HG03175 (cell line): ENCODE results near the gene PILRB.
A peak's percentile ranks its signal among the peaks of the same experiment; 100 is the strongest.
"Not testable (repeated sequence)": the region's sequence is repeated elsewhere in the genome, so short reads cannot be mapped to it uniquely, and the experiment has no call there.

Experiments used
- ATAC-seq: cut with Tn5 transposase; IDR thresholded peaks from one replicate; pipeline ENCODE4 v1.9.1; 2021; ENCODE audit warnings: mild to moderate bottlenecking, moderate library complexity; ENCODE audit not compliant: unreplicated experiment

The PILRB gene

DNA sequence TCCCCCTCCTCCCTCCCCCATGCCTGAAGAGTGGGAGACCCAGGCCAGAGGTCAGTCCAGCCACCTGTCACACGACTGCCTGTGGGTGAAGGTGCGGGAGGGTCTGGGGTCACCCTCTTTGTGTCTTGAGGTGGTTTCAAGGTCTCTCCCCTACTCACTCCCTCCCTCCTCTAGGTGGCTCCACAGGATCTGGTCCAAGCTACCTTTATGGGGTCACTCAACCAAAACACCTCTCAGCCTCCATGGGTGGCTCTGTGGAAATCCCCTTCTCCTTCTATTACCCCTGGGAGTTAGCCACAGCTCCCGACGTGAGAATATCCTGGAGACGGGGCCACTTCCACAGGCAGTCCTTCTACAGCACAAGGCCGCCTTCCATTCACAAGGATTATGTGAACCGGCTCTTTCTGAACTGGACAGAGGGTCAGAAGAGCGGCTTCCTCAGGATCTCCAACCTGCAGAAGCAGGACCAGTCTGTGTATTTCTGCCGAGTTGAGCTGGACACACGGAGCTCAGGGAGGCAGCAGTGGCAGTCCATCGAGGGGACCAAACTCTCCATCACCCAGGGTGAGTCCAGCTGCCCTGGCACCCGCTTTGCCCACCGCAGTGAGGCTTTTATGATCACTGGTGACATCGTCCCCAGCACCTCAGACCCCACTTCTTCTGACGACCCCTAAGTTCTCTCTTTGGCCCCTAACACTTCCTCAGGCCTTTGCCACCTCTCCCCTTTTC lies 16.1 kb downstream of the PILRB start:
- ATAC-seq: not testable (repeated sequence)

DNA sequence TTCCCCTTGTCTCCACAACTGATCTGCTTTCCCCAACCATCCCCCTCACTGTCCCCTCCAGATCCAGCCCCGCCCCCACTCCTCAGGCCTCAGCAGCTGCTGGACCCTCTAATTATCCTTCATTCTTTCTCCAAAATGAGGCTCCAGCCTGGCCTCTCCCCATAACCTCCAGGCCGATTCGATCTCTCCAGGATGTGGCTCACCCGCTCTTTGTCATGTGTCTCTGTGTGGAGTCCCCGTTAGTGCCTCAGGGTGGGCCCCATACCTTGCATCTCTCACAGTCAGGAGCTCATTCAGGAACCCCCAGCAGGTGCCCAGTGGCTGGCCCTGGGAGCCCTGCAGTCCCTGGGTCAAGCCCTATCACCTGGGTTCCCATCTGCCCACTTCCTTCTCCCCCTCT lies 16.7 kb downstream of the PILRB start:
- ATAC-seq: no peak

DNA sequence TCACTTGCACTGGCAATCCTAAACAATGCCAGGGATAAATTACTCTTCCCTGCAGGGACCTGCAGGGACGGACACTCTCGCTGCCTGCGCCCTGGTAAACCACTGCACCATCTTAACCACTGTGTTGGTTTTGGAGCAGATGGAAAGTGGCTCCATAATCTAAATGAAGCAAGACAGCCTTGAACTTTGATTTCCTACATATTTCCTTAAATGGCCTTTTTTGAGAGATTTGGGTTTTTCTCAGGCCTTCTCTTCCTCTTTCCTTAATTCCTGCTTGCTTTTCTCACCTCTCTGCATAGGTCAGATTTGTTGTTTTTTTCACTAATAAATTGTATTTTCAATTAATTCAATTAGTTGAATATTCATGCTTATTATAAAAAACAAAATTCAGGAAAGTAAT lies 18.1 kb downstream of the PILRB start:
- ATAC-seq: no peak

DNA sequence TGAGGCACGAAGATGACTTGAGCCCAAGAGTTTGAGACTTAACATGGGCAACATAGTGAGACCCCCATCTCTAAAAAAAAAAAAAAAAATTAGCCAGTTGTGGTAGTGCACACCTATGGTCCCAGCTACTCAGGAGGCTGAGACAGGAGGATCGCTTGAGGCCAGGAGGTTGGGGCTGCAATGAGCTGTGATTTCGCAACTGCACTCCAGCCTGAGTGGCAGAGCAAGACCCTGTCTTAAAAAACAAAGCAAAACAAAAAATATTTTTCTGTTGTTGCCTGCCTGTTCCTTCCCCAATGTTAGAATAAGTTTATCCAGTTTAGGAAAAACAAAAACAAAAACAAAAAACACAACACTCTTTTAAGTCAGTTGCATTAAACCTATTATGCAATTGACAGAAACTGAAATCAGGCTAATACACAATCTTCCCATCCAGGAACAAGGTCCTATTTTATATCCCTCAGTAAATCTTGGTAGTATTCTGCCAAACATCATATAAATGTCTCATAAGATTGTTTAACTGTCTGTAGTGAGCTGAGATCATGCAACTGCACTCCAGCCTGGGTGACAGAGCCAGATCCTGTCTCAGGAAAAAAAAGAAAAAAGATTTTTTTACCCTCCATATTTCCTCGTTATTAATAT lies 20.3 kb downstream of the PILRB start:
- no peak for ATAC-seq

DNA sequence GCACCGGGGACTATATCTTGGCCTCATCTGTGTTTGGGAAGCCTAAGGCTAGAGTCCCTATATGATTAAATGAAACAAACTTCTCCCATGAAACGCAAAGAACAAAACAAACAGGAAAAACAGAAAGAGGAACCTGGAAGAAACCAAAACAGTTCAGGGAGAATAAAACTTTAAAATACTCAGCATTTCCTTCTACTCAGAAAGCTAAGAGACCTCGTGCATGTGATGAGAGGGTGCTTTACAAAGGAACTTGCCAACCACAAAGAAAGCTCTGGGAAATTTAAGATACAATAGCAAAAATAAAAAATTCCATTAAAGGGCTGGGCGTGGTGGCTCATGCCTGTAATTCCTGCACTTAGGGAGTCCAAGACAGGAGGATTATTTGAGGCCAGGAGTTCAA lies 22.3 kb downstream of the PILRB start:
- no peak for ATAC-seq

DNA sequence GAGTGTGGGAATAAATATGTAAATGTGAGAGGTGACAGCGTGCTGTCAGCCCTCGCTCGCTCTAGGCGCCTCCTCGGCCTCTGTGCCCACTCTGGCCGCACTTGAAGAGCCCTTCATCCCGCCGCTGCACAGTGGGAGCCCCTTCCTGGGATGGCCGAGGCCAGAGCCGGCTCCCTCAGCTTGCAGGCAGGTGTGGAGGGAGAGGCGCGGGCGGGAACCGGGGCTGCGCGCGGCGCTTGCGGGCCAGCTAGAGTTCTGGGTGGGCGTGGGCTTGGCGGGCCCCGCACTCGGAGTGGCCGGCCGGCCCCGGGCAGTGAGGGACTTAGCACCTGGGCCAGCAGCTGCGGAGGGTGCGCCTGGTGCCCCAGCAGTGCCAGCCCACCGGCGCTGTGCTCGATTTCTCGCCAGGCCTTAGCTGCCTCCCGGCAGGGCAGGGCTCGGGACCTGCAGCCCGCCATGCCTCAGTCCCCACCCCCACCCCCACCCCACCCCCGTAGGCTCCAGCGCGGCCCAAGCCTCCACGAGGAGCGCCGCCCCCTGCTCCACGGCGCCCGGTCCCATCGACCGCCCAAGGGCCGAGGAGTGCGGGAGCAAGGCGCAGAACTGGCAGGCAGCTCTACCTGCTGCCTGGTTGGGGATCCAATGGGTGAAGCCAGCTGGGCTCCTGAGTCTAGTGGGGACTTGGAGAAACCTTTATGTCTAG lies 23.8 kb downstream of the PILRB start:
- ATAC-seq: not testable (repeated sequence)

DNA sequence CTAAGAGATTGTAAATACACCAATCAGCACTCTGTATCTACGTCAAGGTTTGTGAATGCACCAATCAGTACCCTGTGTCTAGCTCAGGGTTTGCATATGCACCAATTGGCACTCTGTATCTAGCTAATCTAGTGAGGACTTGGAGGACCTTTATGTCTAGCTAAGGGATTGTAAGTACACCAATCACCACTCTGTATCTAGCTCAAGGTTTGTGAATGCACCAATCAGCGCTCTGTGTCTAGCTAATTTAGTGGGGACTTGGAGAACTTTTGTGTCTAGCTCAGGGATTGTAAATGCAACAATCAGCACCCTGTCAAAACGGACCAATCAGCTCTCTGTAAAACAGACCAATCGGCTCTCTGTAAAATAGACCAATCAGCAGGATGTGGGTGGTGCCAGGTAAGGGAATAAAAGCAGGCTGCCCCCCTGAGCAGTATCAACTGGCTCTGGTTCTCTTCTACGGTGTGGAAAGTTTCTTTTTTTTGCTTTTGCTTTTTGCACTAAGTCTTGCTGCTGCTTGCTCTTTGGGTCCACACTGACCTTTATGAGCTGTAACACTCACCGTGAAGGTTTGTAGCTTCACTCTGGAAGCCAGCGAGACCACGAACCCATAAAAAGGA lies 24.4 kb downstream of the PILRB start:
- not testable (repeated sequence) for ATAC-seq

DNA sequence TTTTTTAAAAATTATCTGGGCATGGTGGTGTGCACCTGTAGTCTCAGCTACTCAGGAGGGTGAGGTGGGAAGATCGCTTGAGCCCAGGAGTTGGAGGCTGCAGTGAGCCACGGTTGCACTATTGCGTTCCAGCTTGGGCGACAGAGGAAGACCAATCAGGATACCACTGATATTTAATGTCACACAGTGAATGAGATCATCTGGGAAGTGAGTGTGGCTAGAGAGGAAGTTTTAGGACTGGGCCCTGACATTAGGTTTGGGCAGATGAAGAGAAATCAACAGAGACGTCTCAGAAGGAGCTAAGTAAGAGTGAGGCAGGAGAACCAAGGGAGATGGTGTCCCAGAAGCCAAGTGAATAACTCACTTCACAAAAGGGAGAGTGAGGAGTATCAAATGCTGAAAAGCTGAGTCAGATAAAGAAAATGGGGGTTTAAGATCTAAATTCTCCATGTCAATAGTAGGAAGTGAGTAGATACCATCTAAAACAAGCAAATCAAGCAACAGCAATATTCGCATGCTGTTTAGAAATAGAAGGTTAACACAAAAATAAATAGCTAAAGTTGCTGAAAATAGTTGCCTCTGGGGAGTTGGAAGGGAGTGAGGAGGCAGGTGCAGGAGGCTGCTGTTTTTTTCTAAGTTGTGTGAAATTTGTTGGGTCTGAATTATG lies 26.8 kb downstream of the PILRB start:
- no peak for ATAC-seq

DNA sequence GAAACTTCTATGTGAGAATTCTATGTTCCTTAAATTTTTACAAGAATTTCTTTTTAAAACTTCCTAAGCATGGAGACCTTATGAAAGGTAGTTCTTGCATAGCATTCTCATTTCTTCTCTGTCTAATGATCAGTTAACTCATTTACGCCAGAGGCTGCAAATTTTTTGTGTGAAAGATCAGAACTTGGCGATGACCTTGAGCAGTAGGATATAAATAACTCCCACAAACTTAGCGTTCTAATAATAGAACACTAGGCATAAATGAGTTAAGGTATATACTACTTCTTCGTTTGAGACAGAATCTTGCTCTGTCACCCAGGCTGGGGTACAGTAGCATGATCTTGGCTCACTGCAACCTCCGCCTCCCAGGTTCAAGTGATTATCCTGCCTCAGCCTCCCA lies 29.0 kb downstream of the PILRB start:
- ATAC-seq: no peak

DNA sequence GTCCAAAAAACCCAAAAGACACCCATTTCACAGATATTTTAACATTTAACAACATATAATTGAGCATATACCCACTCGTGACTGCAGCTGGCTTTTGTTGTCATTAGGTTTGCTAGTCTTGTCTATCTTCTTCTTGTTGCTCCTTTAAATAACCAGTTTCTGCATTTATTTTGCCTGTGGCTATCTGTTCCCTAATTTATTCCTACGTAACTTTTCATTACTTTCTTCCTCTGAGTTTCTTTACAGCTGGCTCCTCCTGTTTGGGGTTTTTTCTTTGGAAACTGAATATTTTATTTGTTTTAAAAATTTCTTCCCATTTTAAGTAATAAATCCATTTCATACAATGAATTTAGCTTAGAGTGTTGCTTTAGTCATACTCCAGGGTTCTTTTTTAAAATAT lies 29.8 kb downstream of the PILRB start:
- no peak for ATAC-seq

DNA sequence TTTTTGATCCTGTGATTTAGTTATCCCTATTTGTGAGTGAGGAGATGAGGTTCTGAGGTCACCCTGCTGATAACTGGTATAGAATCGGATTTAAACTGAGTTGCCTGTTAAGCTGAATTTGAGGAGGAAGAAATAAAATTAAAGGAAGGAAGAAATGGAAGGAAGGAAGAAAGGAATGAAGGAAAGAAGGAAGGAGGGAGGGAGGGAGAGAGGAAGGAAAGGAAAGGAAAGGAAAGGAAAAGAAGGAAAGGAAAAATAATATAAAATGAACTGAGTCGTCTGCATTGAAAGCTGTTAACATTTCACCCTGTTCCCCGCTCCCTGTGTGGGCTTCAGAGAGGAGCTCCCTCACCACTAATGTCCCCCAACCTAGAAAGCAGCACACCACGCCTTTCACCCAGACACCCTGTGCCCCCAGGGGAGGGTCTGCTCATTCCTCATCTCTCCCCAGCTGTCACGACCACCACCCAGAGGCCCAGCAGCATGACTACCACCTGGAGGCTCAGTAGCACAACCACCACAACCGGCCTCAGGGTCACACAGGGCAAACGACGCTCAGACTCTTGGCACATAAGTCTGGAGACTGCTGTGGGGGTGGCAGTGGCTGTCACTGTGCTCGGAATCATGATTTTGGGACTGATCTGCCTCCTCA lies 31.6 kb downstream of the PILRB start:
- ATAC-seq: no peak

DNA sequence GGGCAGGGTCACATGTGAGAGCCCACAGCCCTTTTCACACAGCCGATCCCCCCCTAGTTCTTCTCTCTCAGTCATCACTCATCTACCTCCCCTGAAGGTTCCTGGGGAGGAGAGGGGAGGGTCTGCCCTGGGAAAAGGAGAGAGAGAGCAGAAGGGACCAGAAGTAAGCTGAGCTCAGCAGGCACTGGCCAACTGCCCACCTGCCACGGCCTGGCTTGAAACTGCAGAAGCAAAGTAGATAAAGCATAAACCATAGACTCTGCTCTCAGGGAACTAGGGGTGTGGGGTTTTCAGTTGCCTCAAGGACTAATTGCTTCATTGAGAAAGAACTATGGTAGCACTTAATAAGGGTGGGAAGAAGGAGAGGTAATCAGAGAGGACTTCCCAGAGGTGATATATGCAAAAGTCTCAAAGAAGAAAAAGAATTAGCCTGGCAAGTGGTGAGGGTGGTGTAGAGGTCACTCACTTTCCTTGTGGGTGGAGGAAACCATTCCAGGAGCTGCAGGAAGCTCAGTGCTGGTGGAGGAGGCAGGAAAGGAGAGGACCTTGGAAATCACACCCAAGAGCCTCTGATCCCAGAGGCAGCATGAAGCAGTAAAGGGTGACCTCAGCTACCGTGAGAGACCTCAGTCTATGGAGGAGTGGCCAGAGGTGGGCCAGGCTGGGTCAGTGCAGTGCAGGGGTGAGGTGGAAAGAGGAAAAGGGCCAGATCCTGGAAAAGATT lies 32.5 kb downstream of the PILRB start:
- no peak for ATAC-seq

DNA sequence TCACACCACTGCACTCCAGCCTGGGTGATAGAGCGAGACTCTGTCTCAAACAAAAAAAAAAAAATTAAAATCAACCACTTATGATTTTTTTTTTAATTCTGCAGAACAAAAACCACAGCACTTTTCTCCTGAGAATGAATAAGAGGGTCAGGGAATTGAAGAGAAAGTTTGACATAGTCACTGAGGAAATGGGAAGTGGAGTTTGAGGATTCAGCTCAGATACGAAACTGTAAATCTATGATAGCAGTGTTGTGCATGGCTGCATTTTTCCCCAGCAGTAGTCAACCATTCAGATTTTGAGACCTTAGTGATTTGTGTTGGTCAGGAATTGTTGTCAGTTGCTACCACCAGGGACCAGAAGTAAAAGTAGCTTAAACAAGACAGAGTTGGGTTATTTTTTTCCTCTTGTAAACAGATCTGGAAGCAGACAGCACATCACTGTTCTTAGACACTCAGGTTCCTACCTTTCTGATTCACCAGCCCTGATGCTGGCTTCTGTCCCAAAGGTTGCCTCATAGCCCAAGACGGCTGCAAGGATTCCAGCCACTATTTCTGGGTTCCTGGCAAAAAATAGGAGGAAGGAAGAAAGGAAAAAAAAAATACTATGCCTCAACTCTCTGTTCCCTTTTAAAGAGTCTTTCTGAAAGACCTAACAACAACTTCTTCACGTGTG lies 35.5 kb downstream of the PILRB start:
- ATAC-seq: no peak

DNA sequence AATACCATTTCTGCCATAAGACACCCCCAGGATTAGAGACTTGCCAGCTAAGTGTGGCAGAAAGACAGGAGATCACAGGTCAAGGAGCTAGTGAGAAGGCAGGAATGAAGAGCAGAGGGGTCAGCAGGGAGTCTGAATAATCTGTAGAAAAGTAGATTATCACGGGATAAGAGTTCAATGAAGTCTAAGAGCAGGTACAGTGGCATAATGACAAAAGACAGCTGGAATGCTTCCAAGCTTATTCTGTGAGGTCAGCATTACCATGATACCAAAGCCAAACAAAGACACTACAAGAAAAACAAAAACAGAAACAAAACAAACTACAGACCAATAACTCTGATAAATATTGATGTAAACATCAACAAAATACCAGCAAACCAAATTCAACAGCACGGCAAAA lies 36.2 kb downstream of the PILRB start:
- ATAC-seq: no peak

DNA sequence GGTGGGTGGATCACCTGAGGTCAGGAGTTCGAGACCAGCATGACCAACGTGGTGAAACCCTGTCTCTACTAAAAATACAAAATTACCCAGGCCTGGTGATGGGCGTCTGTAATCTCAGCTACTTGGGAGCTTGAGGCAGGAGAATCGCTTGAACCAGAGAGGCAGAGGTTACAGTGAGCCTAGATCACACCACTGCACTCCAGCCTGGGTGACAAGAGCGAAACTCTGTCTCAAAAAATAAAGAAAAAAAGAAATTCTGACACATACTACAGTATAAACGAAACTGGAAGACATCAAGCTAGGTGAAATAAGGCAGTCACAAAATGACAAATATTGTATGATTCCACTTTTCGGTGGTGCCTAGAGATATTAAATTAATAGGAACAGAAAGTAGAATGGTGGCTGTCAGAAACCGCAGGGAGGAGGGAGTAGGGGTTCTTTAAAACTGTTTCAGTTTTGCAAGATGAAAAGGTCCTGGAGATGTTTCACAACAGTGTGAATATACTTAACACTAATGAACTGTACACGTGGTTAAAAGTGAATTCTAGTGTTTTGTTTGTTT lies 38.6 kb downstream of the PILRB start:
- peak; percentile 88 for ATAC-seq

DNA sequence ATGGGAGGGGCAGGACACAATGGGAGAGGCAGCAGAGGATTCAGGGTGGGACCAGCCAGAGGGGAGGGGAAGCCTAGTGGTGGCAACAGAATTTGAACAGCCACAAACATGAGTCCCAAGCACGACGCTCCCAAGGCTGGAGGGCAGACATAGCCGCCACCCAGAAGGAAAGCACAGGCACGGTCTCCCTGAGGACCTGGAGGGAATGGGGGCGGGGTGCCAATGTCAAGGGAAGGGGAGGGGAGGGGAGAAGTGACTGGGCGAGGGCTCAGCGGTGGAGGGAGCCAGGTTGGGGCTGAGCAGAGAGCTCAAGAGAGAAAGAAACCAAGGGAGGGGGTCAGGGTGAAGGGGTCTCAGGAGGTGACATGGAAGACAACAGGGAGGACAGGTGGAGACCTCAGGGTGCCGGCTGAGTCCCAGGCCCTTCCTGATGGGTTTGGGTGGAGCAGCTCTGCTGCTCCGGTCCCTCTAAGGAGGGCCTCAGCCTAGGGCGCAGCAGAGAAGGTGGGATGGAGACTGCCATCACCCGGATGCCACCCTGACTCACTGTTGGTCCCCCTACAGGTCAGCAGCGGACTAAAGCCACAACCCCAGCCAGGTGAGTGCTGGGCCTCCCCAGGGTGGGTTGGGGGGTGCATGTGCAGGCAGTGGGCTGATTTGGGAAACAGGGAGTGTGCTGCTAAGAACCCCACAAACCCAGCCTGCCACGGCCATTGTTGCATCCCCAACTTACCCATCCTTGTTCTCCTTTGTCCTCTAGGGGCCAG lies 39.6 kb downstream of the PILRB start:
- no peak for ATAC-seq

DNA sequence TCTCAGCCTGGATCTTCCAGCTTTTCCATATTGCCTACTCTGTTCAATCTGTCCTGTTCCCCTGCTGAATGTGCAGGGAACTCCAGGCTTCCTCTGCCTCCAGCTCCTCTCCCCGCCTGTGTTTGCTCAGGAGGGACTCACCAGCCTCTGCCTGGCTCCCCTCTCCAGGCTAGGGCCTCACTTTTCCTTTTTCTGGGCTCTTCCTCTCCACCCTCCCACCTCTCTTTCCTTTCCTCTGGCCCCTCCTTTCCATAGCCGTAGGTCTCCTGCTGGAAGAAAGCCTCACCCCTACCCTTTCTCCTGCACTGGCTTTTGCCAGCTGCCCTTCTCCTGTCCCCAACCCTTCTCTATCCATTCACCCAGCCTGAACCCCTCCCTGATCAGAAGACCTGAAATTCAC lies 40.3 kb downstream of the PILRB start:
- ATAC-seq: no peak

DNA sequence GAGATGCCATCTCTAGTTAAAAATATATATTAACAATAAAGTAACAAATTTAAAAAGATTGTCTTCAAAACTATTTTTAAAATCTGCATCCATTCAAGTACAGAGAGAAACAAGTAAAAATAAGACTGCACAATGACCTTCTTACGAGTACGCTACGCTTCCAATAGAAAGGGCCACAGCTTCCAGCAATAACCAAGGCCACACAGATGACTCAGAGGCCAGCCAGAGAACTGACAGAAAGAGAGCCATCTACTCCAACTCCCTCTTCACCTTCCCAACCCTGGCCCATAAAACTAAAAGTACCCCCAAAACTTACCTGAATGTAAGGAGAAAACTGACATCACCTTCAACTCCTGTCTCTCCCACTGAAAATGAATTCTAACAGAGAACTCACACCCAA lies 42.1 kb downstream of the PILRB start:
- no peak for ATAC-seq
